Renal cortex interstitium (tissue), 11 donors: ENCODE measurements around the gene KISS1R. TPM values are rescaled to one million over a fixed set of nuclear protein-coding genes. Genes with fewer than 3 reads are reported as not detected.
"Not testable (repeated sequence)": the region's sequence is repeated elsewhere in the genome, so short reads cannot be mapped to it uniquely, and the experiment has no call there.

Experiments
- DNase-seq, 11 donors: peaks; one replicate each; pipeline ENCODE4 v3.0.0-alpha.2; 2013; ENCODE audit warnings: low read depth in 9 of 11, low spot score in 4 of 11; ENCODE audit errors: extremely low read depth in 1 of 11
- polyA plus RNA-seq, 3 donors: library from polyadenylated mRNA; unstranded; fragments of 120-200 nt; gene quantifications; one replicate each; pipeline ENCODE4 v1.2.1, GENCODE V29; 2013; ENCODE audit not compliant: insufficient read length in 3 of 3

The KISS1R gene
- polyA plus RNA-seq, 3 donors, result 0.34 to 1.2 (median 1.1) TPM

DNA sequence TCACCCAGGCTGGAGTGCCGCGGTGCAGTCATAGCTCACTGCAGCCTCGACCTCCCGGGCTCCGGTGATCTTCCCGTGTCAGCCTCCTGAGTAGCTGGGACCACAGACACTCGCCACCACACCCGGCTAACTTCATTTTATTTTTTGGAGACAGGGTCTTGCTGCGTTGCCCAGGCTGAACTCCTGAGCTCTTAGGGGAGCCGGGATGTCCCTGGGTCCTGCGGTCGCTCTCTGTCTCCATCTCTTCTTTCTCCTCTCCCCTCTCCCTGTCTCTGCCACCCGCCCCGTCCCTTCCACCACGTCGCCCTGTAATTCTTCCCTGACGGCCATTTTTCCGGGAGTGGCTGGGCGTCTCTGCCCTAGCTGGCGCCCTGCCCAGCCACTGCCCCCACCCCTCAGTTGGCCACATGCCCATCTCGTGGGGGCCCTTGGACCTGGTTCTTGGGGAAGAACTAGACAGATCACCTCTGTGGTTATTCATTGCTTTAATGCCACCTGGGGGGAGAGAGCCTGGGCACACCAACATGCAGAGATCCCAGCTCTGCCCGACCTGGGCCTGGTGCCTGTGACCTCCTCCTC is 27.6 kb downstream of the KISS1R start:
- DNase-seq, result no peak

GRCh38 chr19:945401-946252 is 28.5 kb downstream of the KISS1R start:
- no peak for DNase-seq

- no peak for DNase-seq
Observed at GRCh38 chr19:947090-947706, 30.1 kb downstream of the KISS1R start.

- no peak for DNase-seq
Observed at GRCh38 chr19:947707-948539, 30.8 kb downstream of the KISS1R start.

GRCh38 chr19:948842-949496 is 31.8 kb downstream of the KISS1R start:
- DNase-seq, result no peak

GRCh38 chr19:950352-951066 is 33.4 kb downstream of the KISS1R start:
- no peak for DNase-seq

- no peak for DNase-seq
Observed at GRCh38 chr19:952049-952679, 35.0 kb downstream of the KISS1R start.

DNA sequence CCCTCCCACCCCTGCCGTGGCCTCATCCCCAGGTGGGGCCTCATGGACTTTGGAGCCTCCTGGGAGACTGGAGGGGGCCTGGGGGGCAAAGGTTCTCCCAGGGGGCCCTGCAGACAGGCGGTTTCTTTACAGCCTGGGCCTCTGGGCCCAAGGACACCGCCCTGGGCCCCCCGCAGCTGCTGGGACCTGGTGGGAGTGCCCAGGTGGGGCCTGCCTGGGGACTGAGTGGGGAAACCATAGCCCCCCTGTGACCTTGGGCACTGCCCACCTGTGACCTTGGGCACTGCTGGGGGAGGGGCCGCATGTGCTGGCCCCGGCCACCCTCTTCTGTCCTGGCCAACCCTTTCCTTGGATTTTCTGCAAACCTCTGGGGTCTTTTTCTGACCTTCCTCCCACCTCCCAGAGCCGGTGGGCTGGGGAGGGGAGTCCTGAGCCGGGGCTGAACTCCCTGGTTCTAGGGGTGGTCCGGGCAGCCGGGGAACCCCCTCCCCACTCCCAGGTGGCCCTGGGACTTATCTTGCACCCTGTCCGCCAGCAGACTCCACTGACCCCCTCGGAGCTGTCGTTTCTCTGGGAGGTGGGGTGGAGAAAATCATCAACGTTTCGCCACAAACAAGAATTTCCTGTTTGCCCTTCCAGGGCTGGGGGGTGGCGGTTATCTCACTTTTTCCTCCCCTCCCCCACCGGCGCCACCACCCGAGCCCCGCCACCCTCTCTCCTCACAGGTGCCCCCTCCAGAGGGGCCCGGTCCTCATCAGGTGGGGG is 35.7 kb downstream of the KISS1R start:
- DNase-seq, result no peak

DNA sequence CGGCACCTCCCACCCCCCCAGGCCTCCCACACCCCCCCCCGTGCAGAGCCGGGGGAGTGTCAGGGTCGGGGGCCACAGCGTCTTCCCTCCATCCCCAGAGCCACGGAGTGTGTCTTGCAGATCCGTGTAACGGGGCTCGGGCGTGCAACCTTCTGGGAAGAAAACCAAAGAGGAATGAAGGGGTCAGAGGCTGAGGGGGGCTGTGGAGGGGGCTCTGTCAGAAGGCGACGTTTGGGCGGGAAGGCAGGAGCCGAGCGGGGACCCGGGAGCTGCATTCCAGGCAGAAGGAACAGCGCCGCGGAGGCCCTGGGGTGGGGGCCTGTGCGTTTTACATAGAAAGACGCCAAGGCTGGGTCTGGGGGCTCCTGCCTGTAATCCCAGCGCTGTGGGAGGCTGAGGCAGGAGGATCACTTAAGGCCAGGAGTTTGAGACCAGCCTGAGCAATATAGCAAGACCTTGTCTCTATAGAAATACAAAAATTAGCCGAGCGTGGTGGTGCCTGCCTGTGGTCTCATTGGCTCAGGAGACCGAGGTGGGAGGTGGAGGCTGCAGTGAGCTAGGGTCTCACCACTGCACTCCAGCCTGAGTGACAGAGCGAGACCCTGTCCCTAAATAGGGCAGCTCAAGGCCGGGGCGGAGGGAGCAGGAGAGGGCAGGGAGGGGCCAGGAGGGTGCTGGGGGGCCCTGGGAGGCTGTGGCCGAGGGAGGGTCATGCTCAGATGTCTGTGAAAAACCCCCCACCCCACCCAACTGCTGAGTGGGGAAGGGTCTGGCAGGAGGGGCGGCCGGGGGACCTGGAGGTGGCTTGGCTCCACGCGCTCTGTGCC is 36.5 kb downstream of the KISS1R start:
- no peak for DNase-seq

DNA sequence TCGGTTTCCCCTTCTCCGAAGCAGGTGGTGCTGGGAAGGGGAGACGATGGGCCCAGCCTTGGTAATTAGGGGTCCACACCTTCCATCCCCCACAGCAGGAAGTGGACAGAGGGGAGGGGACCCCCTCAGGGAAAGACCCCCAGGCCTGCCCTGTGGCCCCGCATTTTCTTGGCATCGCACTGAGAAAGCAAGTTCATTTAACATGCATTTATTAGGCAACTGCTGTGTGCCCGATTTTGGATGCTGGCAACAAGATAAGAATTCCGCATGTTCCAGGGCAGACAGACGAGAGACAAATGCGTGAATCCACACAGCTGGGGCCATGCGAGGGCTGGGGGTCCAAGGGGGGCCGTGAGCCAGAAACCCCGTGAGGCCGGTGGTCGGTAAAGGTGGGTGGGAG is 37.1 kb downstream of the KISS1R start:
- DNase-seq, result no peak

GRCh38 chr19:954672-955494 is 37.8 kb downstream of the KISS1R start:
- peak in 2 of 11 donors; percentile 64 to 67 for DNase-seq

- peak in 2 of 11 donors; percentile 57 for DNase-seq
Observed at GRCh38 chr19:955803-956765, 39.0 kb downstream of the KISS1R start.

DNA sequence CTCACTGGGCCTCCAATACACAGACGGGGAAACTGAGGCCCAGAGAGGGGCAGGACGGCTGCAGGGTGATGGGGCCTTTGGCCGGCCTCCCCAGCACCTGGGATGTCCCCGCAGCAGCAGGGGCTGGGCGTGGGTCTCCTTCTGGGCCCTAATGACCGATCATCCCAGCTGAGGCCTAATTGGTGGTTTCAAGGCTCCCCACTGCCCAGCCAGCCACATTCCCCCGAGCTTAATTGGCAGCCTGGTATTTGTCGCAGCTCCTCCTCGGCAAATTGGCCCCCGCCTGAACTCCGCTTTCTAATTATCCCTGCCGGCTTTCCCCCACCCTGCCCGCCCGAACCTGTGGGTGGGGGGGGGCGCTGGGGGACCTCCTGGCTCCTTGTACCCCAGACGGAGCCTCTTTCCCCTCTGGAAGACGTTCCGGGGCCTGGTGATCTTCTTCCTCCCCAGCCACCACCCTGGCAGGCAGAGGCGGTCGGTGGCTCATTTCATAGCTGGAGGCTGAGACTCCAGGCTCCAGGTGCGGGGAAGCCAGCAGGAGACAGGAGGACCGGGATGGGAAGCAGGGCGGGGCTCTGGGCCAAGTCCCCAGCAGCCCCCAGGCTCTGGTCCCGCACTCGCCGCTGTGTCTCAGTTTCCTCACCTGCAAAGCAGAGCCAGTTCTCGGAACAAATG is 39.8 kb downstream of the KISS1R start:
- peak in 1 of 11 donors; percentile 61 for DNase-seq

DNA sequence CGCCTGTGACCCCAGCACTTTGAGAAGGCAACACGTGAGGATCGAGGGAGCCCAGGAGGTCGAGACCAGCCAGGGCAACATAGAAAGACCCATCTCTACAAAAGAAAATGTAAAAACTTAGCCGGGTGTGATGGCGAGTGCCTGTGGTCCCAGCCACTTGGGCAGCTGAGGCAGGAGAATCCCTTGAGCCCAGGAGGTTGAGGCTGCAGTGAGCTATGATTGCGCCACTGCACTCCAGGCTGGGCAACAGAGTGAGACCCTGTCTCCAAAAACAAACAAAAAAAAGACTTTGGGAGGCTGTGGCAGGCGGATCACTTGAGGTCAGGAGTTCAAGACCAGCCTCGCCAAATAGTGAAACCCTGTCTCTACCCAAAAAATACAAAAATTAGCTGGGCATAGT is 40.4 kb downstream of the KISS1R start:
- not testable (repeated sequence) for DNase-seq
